IMR-90 (cell line): ENCODE data around the gene PIAS2. TPM values are rescaled to one million over a fixed set of nuclear protein-coding genes. Genes with fewer than 3 reads are reported as not detected.
A peak's percentile ranks its signal among the peaks of the same experiment; 100 is the strongest.
"Not testable (repeated sequence)": the region's sequence is repeated elsewhere in the genome, so short reads cannot be mapped to it uniquely, and the experiment has no call there.

Source experiments
- ATAC-seq: fragments of 200-7000 bp; cut with Tn5 transposase; 2 replicates; pipeline ENCODE4 v1.9.1; 2020; ENCODE audit warnings: low read depth, mild to moderate bottlenecking, moderate library complexity
- BruUV-seq: library from RNA; stranded (reverse); fragments of 400-500 nt; replicated peaks from 2 replicates; lab custom pipeline; 2021; lab: Mats Ljungman, UMichigan
- CTCF ChIA-PET: fragments of 300-600 bp; formaldehyde crosslinking; extraction: SDS; loops from one replicate; lab custom pipeline; 2021; ENCODE audit warnings: antibody characterized with exemption; lab: Yijun Ruan, JAX
- POLR2A ChIA-PET: fragments of 300-600 bp; sonication (Branson Sonifier 250); formaldehyde crosslinking; loops from one replicate; lab custom pipeline; 2022; ENCODE audit warnings: antibody characterized with exemption; ENCODE audit not compliant: unreplicated experiment; lab: Charles Lee
- DNase-seq: peaks from one replicate; pipeline ENCODE4 v3.0.0; 2013
- H2AFZ ChIP-seq: replicated peaks from 2 replicates; pipeline ENCODE3; 2013; ENCODE audit warnings: low read length, mild to moderate bottlenecking; ENCODE audit not compliant: poor library complexity
- H2AK5ac ChIP-seq: 2 replicates; pipeline ENCODE4 v1.6.1; 2013; ENCODE audit warnings: low read depth, low read length, inconsistent platforms
- H2AK9ac ChIP-seq: replicated peaks from 2 replicates; pipeline ENCODE3; 2013; ENCODE audit warnings: mild to moderate bottlenecking, low read depth, low read length, moderate library complexity; ENCODE audit not compliant: poor library complexity
- H2BK120ac ChIP-seq: 2 replicates; pipeline ENCODE4 v1.6.1; 2013; ENCODE audit warnings: low read depth, low read length, inconsistent platforms
- H2BK15ac ChIP-seq: 3 replicates; pipeline ENCODE4 v1.6.1; 2013; ENCODE audit warnings: low read depth, low read length, inconsistent platforms
- H2BK20ac ChIP-seq: 2 replicates; pipeline ENCODE4 v1.6.1; 2013; ENCODE audit warnings: low read depth, mild to moderate bottlenecking, inconsistent platforms, low read length, moderate library complexity
- H2BK5ac ChIP-seq: 2 replicates; pipeline ENCODE4 v1.6.1; 2013; ENCODE audit warnings: mild to moderate bottlenecking, low read depth, low read length, inconsistent platforms; ENCODE audit not compliant: poor library complexity, severe bottlenecking
- H3K14ac ChIP-seq: replicated peaks from 2 replicates; pipeline ENCODE4 v1.6.1; 2013; ENCODE audit warnings: low read depth, low read length, inconsistent platforms
- H3K18ac ChIP-seq: 2 replicates; pipeline ENCODE4 v1.6.1; 2013; ENCODE audit warnings: low read depth, low read length, control low read depth
- H3K23ac ChIP-seq: 2 replicates; pipeline ENCODE4 v1.6.1; 2013; ENCODE audit warnings: low read depth, low read length, inconsistent platforms
- H3K27ac ChIP-seq: 2 replicates; pipeline ENCODE4 v1.5.1; 2013; ENCODE audit warnings: mild to moderate bottlenecking, control low read depth, low read length; ENCODE audit not compliant: insufficient read depth
- H3K27me3 ChIP-seq: 2 replicates; pipeline ENCODE4 v1.6.1; 2013; ENCODE audit warnings: low read length; ENCODE audit not compliant: control insufficient read depth, insufficient read depth
- H3K36me3 ChIP-seq: 2 replicates; pipeline ENCODE4 v1.6.1; 2013; ENCODE audit warnings: low read length, mixed read lengths; ENCODE audit not compliant: control insufficient read depth, insufficient read depth
- H3K4ac ChIP-seq: 2 replicates; pipeline ENCODE4 v1.6.1; 2013; ENCODE audit warnings: low read depth, low read length, inconsistent platforms
- H3K4me1 ChIP-seq: 2 replicates; pipeline ENCODE4 v1.6.1; 2013; ENCODE audit warnings: low read length, mixed read lengths; ENCODE audit not compliant: control insufficient read depth, insufficient read depth
- H3K4me2 ChIP-seq: 2 replicates; pipeline ENCODE4 v1.6.1; 2013; ENCODE audit warnings: low read depth, mild to moderate bottlenecking, control low read depth, low read length, moderate library complexity
- H3K4me3 ChIP-seq: 2 replicates; pipeline ENCODE4 v1.5.1; 2013; ENCODE audit warnings: low read depth, mild to moderate bottlenecking, control low read depth, low read length, moderate library complexity; ENCODE audit not compliant: insufficient read depth
- H3K56ac ChIP-seq: 2 replicates; pipeline ENCODE4 v1.6.1; 2013; ENCODE audit warnings: low read length, inconsistent platforms; ENCODE audit not compliant: insufficient read depth; ENCODE audit errors: extremely low read depth
- H3K79me1 ChIP-seq, 2 experiments: 2 replicates each; pipeline ENCODE4 v1.6.1; 2013; ENCODE audit warnings: low read length in 2 of 2, inconsistent platforms in 1 of 2, low read depth in 1 of 2
- H3K9ac ChIP-seq: 2 replicates; pipeline ENCODE4 v1.6.1; 2013; ENCODE audit warnings: low read depth, low read length, control low read depth
- H3K9me1 ChIP-seq: 2 replicates; pipeline ENCODE4 v1.6.1; 2013; ENCODE audit warnings: low read length, inconsistent platforms; ENCODE audit not compliant: insufficient read depth
- H3K9me3 ChIP-seq: 2 replicates; pipeline ENCODE4 v1.6.1; 2013; ENCODE audit warnings: low read length; ENCODE audit not compliant: control insufficient read depth, insufficient read depth
- H4K20me1 ChIP-seq: 2 replicates; pipeline ENCODE4 v1.6.1; 2013; ENCODE audit warnings: low read length, inconsistent platforms; ENCODE audit not compliant: insufficient read depth
- H4K5ac ChIP-seq: 2 replicates; pipeline ENCODE4 v1.6.1; 2013; ENCODE audit warnings: mild to moderate bottlenecking, low read depth, low read length, control low read depth
- H4K8ac ChIP-seq, 2 experiments: 2 replicates each; pipeline ENCODE4 v1.6.1; 2013; ENCODE audit warnings: low read depth in 2 of 2, low read length in 2 of 2, control low read depth in 1 of 2, inconsistent platforms in 1 of 2
- H4K91ac ChIP-seq: 2 replicates; pipeline ENCODE4 v1.6.1; 2013; ENCODE audit warnings: low read depth, low read length, inconsistent platforms; ENCODE audit not compliant: insufficient read depth
- WGBS, 2 experiments: methylation state at CpG; one replicate each; pipeline versions ENCODE4 v1.1.5 to v1.1.7; 2013; ENCODE audit warnings: missing lambda C conversion rate in 2 of 2; ENCODE audit not compliant: insufficient read length in 1 of 2; ENCODE audit errors: extremely low coverage in 2 of 2; 5-methylcytosine and 5-hydroxymethylcytosine counted together
- dilution Hi-C: fragments of 300-500 bp; cut with HindIII; formaldehyde crosslinking; loops from one replicate; pipeline ENCODE4 v1.14.3; 2018; ENCODE audit warnings: low sequenced_read_pairs; ENCODE audit not compliant: unreplicated experiment
- in situ Hi-C: fragments of 300-500 bp; cut with MboI; formaldehyde crosslinking; loops from 3 replicates; pipeline ENCODE4 v1.14.3; 2019; ENCODE audit warnings: low sequenced_read_pairs, inconsistent platforms, mixed read lengths
- intact Hi-C: fragments of 100-400 bp; cut with micrococcal nuclease; formaldehyde crosslinking; loops from 2 replicates; pipeline ENCODE4 v1.10.0; 2022
- polyA plus RNA-seq, 3 experiments: library from polyadenylated mRNA; depleted of rRNA; stranded (reverse); fragments of >200 nt; gene quantifications; 2 replicates each; pipeline ENCODE4 v1.2.3, GENCODE V29; 2012; ENCODE audit warnings: low replicate concordance in 1 of 3
- total RNA-seq: library from RNA; depleted of rRNA; stranded (reverse); fragments of >200 nt; gene quantifications from 2 replicates; pipeline ENCODE4 v1.2.3, GENCODE V29; 2012

PIAS2 gene
- total and polyA plus RNA-seq, 2 of the 4 experiments (the other 2 are of a cell fraction): 15.1 to 28.9 TPM

GRCh38 chr18:46966266-46966665, 49.0 kb upstream of the PIAS2 start:
- H2BK15ac ChIP-seq, H3K79me1 ChIP-seq, CTCF ChIA-PET, H2AK9ac ChIP-seq, H2BK120ac ChIP-seq, H3K23ac ChIP-seq, H4K5ac ChIP-seq, H4K20me1 ChIP-seq, H3K4me2 ChIP-seq, H3K27me3 ChIP-seq, H3K4me3 ChIP-seq, in situ Hi-C loops, H3K4me1 ChIP-seq, H2AFZ ChIP-seq, H3K56ac ChIP-seq, H3K14ac ChIP-seq, H2BK5ac ChIP-seq, dilution Hi-C loops, ATAC-seq, POLR2A ChIA-PET, H3K4ac ChIP-seq, H2AK5ac ChIP-seq, H3K27ac ChIP-seq, H3K36me3 ChIP-seq, intact Hi-C loops, H3K18ac ChIP-seq, BruUV-seq, H3K9ac ChIP-seq, H3K9me1 ChIP-seq, H4K91ac ChIP-seq, H4K8ac ChIP-seq, H2BK20ac ChIP-seq, DNase-seq: not testable (repeated sequence)
- H3K9me3 ChIP-seq: peaks cover 10% of the 10 kb centered on the region
- WGBS, 2 experiments: no CpG with 5 or more reads among the region's 10 CpGs

GRCh38 chr18:46964579-46965293, 47.4 kb upstream of the PIAS2 start:
- intact Hi-C loops, BruUV-seq: not testable (repeated sequence)

More at GRCh38 chr18:46964579-46965293, 47.4 kb upstream of the PIAS2 start:
- H3K36me3 ChIP-seq, in situ Hi-C loops, H4K20me1 ChIP-seq, H3K9ac ChIP-seq, H3K9me1 ChIP-seq, H4K5ac ChIP-seq, H2BK20ac ChIP-seq, H3K18ac ChIP-seq, H3K4me1 ChIP-seq, H3K27me3 ChIP-seq, H3K27ac ChIP-seq, H3K56ac ChIP-seq, H2AFZ ChIP-seq, H4K91ac ChIP-seq, H4K8ac ChIP-seq, H2BK15ac ChIP-seq, H3K4me2 ChIP-seq, H3K14ac ChIP-seq, dilution Hi-C loops, POLR2A ChIA-PET, H3K4ac ChIP-seq, H2AK5ac ChIP-seq, H3K23ac ChIP-seq, H3K79me1 ChIP-seq, CTCF ChIA-PET, H2AK9ac ChIP-seq, H2BK5ac ChIP-seq, H2BK120ac ChIP-seq, H3K4me3 ChIP-seq: not testable (repeated sequence)
- H3K9me3 ChIP-seq: peaks cover 10% of the 10 kb centered on the region
- 82% methylated on average over 4 of the region's 31 CpGs; no CpG with 5 or more reads in 1 of the 2 experiments for WGBS, 2 experiments
- DNase-seq: peak; percentile 15
- ATAC-seq: peak; percentile 7; the same call in 1 of the 2 replicates
